GM18858 (cell line): Measurements from ENCODE around the gene CARD9.

Experiments
- ATAC-seq: cut with Tn5 transposase; IDR thresholded peaks from one replicate; pipeline ENCODE4 v1.9.1; 2021; ENCODE audit not compliant: unreplicated experiment

Gene CARD9

DNA sequence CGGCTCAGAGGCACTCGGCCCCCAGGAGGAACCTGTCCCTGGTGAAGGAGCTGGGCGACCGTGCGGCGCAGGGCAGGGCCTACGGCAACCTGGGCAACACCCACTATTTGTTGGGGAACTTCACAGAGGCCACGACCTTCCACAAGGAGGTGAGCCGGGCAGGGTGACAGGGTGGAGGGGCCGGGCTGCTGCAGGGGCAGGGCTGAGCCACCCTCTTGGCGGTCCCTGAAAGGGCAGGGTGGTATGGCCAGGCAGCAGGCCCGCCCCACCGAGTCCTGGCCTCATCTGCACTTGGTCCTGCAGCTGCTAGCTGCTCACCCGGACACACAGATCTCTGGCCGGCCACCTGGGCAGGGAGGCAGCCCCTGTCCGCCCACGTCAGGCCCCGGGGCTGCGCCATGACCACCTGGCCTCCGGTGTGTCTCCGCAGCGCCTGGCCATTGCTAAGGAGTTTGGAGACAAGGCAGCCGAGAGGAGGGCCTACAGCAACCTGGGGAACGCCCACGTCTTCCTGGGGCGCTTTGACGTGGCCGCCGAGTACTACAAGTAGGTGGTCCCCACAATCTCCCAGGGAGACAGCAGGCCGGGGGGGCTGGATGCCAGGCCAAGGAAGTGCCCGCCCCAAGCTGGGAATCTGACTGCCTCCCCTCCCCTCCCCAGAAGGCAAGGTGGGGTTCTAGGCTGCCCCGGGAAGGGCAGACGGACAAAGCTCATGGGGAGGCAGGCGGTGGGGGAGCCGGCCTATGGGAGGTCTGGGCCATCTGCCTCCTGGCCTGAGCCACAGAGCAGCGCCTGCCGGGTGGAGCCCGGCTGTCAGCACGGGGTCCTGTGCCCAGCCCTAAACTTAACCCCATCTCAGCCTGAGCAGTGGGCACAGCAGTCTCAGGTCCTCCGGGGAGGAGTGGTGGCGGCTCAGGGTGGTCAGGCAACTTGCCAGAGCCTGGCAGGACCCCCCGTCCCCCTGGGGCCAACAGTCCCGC, 35.8 kb downstream of the CARD9 start:
- no peak for ATAC-seq

DNA sequence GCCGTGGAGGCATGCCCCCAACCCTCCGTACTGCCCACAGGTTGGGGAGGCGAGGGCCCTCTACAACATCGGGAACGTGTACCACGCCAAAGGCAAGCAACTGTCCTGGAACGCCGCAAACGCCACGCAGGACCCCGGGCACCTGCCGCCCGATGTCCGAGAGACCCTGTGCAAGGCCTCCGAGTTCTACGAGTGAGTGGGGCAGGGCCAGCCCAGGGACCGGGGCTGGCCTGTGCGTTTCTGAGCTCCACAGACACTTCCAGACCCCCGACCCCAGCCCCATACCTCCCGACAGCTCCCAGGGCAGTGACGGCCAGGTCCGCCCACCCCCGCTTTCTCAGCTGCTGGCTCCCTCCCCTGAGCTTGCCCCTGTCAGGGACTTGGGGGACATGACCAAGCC, 36.6 kb downstream of the CARD9 start:
- ATAC-seq: no peak

DNA sequence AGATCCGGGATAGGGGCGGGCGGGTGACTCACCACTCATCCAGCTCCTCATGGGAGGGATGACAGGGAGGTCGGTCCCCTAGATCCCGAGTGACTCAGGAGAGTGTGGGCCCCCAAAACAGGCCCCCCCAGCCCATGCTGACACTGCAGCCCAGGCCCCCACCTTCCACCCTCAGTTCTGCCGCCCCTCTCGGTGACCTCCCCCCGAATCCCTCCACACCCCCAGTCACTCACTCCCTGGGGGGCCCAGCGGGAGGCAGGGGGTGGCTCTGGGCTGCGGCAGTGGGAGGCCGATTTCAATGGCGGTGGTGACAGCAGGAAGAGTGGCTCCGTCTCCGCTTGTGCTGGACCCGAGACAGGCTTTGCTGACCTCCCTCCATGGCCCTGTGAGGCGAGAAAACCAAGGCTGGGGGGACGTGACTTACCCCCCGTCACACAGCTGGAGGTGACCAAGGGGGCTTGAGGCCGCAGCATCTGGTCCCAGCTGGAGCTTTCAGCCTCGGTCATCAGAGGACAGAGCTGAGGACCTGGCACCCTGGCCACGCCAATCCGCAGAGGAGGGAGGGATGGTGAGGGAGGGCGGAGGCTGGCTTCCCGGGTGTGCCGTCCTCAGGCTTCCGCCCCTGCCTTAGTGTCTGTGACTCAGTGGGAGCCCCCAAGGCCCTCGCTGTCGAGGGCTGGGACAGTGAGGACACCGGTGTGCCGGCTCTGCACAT, 37.2 kb downstream of the CARD9 start:
- no peak for ATAC-seq

DNA sequence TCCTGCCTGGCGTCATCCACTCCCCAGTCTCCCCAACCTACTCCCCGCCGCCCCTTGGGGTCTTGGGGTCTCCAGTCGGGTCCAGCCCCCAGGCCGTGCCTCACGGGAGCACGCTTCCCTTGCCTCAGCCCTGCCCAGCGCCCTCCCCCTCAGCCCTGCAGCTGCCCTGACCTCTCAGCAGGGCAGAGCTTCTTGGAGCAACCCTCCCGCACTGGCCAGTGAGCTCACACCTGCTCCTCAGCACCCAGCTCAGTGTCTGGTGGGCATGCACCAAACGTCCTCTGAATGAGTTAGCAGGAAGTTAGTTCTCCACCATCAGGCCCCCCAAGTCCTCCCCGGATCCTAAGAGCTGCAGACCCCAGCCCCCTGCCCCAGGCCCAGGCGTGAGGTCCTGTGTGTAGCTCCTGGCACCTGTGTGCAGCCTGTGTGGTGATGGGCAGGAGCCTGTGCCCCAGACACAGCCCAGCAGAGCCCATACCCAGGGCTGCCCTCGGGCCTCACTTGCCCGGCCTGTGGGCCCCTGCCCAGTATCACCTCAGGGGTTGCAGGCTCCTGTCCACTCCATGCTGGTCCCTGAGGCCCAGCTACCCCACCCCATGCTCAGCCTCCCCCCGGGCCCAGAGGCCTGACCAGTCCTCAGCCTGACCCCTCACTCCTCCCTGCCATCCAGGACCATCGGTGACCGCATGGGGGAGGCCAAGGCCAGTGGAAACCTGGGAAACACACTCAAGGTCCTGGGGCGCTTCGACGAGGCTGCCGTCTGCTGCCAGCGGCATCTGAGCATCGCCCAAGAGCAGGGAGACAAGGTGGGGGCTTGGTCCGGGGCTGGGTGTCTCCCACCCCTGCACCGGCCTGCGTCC, 37.9 kb downstream of the CARD9 start:
- ATAC-seq: no peak

DNA sequence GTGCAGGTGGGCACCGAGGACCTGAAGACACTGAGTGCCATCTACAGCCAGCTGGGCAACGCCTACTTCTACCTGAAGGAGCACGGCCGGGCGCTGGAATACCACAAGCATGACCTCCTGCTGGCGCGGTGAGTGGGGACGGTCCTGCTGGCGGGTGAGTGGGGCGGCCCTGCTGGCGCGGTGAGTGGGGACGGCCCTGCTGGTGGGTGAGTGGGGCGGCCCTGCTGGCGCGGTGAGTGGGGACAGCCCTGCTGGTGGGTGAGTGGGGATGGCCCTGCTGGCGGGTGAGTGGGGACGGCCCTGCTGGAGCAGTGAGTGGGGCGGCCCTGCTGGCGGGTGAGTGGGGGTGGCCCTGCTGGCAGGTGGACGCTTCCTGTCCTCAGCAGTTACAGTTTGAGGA, 38.9 kb downstream of the CARD9 start:
- no peak for ATAC-seq

DNA sequence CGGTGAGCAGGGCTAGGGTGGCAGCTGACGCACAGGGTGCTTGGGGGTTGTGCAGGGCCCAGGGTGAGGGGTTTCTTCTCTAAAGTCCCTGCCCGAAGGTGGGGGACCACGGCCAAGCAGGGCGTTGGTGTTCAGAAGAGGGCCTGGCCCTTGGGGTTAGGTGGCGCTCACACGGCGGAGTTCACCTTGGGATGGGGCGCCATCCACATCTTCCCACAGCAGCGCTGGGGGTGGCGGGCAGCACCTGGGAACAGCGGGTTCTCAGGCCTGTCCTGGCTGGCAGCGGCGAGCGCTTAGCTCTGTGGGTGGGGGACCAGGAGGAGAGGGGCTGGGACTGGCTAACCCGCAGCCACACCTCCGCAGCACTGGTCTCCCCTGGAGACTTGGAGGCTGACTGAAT, 40.0 kb downstream of the CARD9 start:
- no peak for ATAC-seq

DNA sequence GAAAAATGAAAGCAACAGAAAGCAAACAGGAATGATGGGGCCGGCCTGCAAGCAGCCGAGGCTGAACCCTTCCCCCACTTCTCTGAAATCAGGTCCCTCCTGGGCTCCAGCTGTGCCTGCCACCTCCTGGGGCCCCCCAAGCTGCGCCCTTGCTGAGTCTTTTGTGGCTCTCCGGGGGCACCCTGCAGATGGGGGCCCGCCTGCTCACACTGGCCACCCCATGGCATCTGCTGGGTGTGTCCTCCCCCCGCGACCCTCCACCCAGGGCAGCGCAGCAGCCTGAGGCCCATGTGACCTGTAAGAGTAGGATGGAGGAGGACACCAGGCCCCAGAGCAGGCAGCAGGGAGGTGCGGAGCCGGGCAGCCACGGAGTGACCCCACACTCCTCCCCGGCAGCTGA, 40.4 kb downstream of the CARD9 start:
- ATAC-seq: no peak

DNA sequence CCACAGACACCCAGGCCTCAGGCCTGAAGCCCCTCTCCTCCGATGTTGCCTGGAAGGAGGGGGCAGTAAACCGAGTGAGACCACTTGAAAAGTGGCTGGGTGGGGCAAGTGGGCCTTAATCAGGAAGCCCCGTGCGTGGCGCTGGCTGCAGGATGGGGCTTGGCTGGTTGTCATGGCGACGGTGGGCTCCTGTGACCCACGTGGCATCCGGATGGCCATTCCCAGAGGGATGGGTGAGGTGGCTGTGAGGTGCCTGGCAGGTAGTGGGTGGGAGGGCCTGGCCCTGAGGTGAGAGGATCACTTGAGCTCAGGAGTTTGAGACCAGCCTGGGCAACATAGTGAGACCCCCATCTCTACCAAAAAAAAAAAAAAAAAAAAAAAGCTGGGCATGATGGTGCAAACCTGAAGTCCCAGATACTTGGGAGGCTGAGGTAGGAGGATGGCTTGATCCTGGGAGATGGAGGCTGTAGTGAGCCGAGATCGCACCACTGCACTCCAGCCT, 40.9 kb downstream of the CARD9 start:
- no peak for ATAC-seq

DNA sequence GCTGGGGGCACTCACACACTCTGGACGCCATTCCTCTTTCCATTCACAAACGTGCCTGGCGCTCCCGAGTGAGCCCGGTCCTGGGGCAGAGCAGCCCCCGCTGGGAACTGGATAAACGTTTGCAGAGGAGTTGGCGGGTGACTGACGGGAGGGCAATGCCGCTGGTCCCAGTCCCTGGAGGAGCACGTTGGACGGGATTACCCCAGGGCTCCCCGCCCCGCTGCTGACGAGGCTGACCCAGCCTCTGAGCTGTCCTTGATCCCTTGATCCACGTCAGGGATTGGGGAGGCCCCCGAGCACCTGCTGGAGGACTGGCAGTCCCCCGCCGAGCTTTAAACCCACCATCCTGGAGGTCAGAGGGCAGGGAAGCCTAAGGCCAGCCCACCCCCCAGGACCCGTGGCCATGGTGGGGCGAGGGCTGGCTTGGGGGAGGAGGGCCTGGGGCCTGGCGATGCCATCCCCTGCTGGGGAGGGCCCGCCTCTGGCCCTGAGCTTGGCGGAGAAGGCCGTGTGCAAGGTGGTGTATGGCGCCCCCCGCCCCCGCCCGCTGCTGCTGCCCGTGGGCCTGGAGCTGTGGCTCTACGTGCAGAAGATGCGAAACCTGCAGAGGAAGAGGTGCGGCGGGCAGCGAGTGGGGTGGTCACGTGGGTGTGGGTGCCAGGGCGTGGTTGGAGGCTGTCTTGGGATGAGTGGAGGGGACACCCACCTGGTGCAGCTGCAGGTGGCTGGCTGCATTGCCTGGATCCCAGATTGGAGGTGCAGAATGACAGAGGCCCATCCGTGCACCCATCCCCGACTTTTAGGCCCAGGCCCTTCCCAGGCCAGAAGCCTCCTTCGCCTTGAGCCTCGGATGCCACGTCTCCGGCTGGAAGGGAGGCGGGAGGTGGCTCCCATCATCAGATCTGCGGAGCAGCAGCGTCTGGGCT, 41.6 kb downstream of the CARD9 start:
- no peak for ATAC-seq

DNA sequence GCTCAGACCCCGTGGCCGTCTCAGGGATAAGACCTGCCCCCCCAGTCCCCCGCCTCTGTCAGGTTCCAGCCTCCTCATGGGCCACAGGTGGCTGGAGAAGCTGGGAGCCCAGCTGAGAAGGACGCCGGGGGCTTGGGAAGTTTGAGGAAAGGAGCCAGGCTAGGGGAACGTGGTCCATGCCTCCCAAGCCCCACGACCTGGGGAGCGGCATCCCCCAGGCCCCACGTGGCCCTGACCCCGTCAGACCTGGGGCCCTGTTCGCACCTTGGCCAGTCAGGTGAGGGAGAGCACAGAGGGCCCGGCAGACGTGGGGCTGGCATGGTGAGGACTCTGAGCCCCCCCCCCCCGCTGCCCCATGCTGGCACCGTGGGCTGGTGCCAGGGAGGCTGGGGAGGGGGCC, 42.4 kb downstream of the CARD9 start:
- ATAC-seq: no peak

DNA sequence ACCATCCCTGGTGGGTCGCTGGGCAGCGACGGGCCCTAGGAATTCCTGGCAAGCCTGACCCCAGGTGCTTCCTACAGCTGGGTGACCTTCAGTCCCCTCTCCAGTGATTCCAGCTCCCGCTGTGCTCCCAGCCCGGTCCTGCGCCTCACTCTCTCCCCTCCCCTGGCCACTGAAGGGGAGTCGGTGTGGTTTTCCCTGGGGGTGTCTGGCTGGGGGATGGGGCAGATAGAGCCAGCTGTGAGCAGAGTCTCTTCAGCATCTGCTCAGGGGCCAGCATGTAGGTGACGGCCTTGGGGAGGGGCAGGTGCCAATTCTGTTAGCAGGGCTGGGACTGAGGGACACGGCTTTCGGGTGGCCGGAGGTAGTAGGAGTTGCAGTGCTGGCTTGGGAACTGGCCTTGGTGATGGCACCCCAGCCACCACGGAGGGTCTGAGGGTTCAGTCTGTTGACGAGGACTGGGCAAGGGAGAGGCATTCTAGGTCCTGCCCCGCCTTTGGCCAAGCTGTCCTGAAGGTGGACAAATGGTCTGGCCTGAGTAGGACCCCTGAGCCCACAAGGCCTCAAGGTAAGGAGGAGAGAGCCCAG, 43.0 kb downstream of the CARD9 start:
- no peak for ATAC-seq

DNA sequence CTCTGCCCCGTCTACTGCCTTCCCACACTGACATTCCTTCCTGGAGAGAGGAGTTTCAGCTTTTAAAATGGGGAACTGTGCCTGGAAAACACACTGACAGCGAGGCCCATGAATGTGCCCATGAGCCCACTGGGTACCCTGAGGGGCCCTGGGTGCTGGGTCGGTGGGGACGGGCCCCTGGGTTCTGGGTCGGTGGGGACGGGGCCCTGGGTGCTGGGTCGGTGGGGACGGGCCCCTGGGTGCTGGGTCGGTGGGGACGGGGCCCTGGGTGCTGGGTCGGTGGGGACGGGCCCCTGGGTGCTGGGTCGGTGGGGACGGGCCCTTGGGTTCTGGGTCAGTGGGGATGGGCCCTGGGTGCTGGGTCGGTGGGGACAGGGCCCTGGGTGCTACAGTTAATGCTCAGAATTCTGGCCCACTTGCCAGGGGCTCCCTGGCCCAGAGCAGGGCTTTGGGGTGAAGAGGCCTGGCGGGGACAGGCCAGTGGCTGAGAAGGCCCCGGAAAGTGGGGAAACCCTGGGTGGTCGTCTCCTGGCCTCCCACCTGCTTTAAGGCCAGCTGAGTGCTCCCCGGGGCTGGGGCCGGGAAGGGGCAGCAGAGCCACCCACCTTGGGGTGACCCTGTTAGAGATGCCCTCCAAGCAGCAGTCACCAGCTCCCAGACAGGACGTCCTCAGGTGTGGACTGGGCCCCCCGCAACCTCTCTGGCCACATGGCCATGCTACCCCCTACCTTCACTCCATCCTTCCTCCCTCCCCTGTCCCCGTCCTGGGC, 43.6 kb downstream of the CARD9 start:
- ATAC-seq: no peak

DNA sequence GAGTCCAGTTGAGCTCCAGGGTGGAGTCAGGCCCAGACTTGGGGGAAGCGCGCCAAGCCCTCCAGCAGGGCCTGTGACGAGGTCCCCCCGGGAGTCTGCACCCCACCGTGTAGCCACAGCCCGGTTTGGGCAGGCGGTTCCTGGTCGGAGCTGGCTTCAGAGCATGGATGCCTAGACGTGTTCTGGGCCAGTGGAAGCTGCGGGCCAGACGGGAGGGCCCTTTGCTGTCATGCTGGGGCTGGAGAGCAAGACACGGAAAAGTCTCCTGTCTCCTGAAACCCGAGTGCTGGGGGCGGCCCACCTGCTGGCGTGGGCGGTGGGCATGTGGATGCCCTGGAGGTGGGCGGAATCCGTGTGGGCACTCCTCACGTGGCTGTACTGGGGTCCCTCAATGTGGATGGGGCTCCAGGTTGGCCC, 44.2 kb downstream of the CARD9 start:
- ATAC-seq: no peak

DNA sequence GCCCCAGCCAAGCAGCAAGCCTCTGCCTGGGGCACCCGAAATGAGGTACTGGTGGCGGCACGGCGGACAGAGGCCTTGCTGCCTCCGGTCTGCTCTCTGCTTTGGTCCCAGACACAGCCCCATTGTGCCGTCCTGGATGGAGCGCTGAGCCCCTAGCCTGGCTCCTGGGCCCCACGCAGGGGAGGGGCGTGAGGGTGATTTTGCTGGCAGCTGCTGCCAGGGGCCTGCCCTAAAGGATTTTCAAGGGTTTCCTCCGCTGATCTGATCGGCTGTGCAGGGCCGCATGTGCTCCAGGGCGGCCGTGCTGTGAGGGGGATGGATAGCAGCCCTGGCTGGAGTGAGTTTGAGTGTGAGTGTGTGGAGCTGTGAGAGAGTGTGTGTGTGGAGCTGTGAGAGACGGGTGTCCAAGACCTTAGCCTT, 44.8 kb downstream of the CARD9 start:
- ATAC-seq: no peak

DNA sequence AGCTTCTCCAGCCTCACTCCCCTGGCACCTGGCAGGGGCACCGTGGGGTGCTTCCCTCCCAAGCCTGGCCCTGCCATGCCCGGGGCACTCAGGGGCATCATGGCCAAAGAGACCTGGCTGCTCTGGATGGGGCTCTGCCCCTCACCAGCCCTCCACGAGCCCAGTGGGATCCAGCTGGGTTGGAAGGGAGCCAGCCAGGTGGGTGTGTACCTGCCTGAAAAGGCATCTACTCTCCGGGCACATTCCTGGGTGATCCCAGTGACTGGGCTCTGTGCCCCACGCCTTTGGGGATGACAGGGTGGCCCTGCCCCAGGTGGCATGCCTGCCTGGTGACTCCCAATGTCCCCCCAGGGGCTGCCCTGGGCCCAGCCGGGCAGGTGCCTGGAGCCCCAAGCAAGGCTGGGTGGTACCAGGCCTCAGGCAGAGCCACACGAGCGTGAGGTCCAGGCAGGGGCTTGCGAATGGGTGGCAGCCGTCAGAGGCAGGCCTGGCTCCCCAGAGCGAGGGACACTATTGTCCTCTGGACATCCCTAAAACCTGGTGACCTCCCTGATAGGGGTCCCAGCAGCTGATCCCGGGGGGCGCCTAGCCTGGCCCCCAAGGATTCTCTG, 45.4 kb downstream of the CARD9 start:
- ATAC-seq: no peak

DNA sequence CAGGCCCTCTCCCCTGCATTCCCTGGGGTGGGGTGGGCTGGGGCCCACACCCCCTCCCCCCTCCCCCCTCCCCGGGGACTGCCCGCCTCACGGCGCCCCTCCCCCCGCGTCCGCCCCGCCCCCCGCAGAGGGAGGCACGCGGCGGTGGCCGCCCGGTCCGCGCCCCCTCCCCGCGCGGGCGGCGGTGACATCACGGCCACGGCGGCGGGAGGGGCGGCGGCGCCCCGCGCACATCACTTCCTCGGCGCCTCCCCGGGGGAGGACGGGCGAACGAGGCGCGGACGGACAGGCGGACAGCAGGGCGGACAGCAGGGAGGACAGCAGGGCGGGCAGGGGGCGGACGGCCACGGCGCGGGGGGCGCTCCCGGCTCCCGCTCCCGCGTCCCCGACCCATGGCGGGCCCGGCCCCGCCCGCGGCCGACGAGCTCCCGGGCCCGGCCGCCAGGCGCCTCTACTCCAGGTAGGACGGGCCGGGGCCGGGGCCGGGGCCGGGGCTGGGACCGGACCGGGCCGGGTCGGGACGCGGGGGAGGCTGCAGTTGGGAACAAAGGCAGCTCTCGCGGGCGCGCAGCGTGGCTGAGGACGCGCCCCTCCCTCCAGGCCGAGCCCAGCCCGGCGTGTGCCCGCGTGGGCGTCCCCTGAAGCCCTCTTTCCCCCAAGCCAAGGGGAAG, 46.0 kb downstream of the CARD9 start, which contains the start of gene GPSM1:
GPSM1 (plus strand) TSS at position 236 of the 671 bp plus-strand sequence; CDS start at position 393, 157 bp downstream.
- no peak for ATAC-seq

DNA sequence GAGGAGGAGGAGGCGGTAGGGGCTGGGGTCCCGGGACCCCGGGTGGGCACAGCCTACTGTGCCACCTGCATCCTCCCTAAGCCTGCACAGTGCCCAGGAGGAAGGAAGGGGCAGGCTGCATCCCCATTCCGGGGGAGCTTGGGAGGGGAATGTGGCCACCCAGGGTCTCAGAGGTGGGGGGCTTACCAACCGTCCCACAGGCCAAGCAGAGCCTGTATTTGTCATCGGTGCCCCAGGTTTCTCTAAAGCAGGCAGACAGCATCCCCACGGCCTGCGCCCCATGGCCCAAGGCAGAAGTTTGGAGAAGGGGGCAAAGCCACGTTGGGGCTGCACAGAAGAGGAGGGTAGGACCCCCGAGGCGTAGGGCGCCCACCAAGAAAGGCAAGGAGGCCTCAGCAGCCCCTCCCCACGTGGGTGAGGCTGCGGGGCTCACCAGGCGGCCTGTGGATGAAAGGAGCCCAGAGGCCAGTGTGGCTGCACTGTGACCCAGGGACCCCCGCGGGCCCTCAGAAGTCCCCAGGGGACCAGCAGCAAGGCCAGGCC, 46.6 kb downstream of the CARD9 start:
- ATAC-seq: no peak
